Common myeloid progenitor, CD34-positive (primary cell): Measurements from ENCODE around the gene SSX2IP.

ENCODE experiments used
- CTCF ChIA-PET: fragments of 350-600 bp; sonication (Branson Sonifier 250); formaldehyde crosslinking; loops from one replicate; lab custom pipeline; 2021; ENCODE audit warnings: antibody characterized with exemption; lab: Charles Lee
- POLR2A ChIA-PET: fragments of 350-600 bp; sonication (Branson Sonifier 250); formaldehyde crosslinking; loops from one replicate; lab custom pipeline; 2021; ENCODE audit warnings: antibody characterized with exemption; lab: Charles Lee
- DNase-seq, 3 donors: peaks; one replicate each; pipeline versions ENCODE4 v3.0.0 to v3.0.0-alpha.2; 2013
- H3K27ac ChIP-seq, 2 experiments: 1 replicate in 1 of 2; 2 replicates in 1 of 2; pipeline ENCODE4 v1.7.0; 2013; ENCODE audit warnings: inconsistent platforms in 2 of 2, low read length in 2 of 2, mild to moderate bottlenecking in 2 of 2, low read depth in 1 of 2, moderate library complexity in 1 of 2; ENCODE audit not compliant: severe bottlenecking in 2 of 2, insufficient read depth in 1 of 2, poor library complexity in 1 of 2
- H3K27me3 ChIP-seq, 5 experiments: replicated peaks in 2 of 5; 1 replicate in 3 of 5; 2 replicates in 2 of 5; pipeline versions ENCODE4 v1.6.1 to v1.7.0; 2013; ENCODE audit warnings: low read length in 4 of 5, mild to moderate bottlenecking in 2 of 5, moderate library complexity in 2 of 5, inconsistent platforms in 1 of 5; ENCODE audit not compliant: insufficient read depth in 5 of 5, control insufficient read depth in 4 of 5
- H3K36me3 ChIP-seq, 4 experiments: 1 replicate in 2 of 4; 2 replicates in 2 of 4; pipeline versions ENCODE4 v1.6.1 to v1.7.0; 2013; ENCODE audit warnings: low read length in 3 of 4, control low read depth in 1 of 4, mild to moderate bottlenecking in 1 of 4; ENCODE audit not compliant: control insufficient read depth in 4 of 4, insufficient read depth in 4 of 4
- H3K4me1 ChIP-seq, 4 experiments: 1 replicate in 3 of 4; 2 replicates in 1 of 4; pipeline versions ENCODE4 v1.6.1 to v1.7.1; 2013; ENCODE audit warnings: low read length in 3 of 4, mild to moderate bottlenecking in 3 of 4, control low read depth in 1 of 4, inconsistent platforms in 1 of 4, moderate library complexity in 1 of 4; ENCODE audit not compliant: control insufficient read depth in 4 of 4, insufficient read depth in 4 of 4; ENCODE audit errors: control extremely low read depth in 1 of 4
- H3K4me3 ChIP-seq, 7 experiments: 1 replicate in 4 of 7; 2 replicates in 3 of 7; pipeline versions ENCODE4 v1.5.1 to v1.7.0; 2013; ENCODE audit warnings: mild to moderate bottlenecking in 7 of 7, low read length in 6 of 7, moderate library complexity in 6 of 7, inconsistent platforms in 2 of 7, low read depth in 2 of 7, control low read depth in 1 of 7; ENCODE audit not compliant: insufficient read depth in 4 of 7, control insufficient read depth in 1 of 7; ENCODE audit errors: extremely low read depth in 1 of 7
- H3K9me3 ChIP-seq, 5 experiments: 1 replicate in 4 of 5; 2 replicates in 1 of 5; pipeline versions ENCODE4 v1.6.1 to v1.7.1; 2013; ENCODE audit warnings: low read length in 4 of 5, mild to moderate bottlenecking in 2 of 5, inconsistent platforms in 1 of 5, low read depth in 1 of 5, moderate library complexity in 1 of 5; ENCODE audit not compliant: control insufficient read depth in 4 of 5, insufficient read depth in 2 of 5; ENCODE audit errors: control extremely low read depth in 1 of 5
- WGBS: methylation state at CpG from one replicate; pipeline ENCODE4 v1.1.5; 2013; ENCODE audit not compliant: insufficient coverage; 5-methylcytosine and 5-hydroxymethylcytosine counted together

Gene SSX2IP

DNA sequence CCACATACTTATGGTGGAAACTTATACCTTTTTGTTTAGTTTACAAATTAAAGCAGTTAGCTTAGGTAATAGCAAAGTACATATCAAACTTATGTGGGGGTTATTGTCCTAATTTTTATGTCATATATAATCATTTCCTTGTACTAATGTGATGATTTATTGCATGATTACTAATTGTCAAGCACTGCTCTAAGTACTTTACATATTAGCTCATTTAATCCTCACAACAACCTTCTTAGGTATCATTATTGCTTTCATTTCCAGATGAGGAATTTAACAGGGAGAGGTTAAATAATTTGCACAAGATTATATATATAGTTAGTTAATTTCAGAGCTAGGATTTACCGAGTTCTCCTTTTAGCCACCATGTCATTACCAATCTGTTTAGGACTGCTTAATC lies 11.9 kb upstream of the SSX2IP start:
- Histone ChIP-seq H3K4me1 (peaks cover 0 to 28% (median 8%) of the 10 kb centered on the region in 4 experiments), H3K36me3 (no peaks in the 10 kb centered on the region), H3K27ac (no peak overlapping the region), H3K4me3 (no peak overlapping the region), H3K27me3 (no peaks in the 10 kb centered on the region), H3K9me3 (no peaks in the 10 kb centered on the region)
- CTCF ChIA-PET = interaction anchor here (3.7 kb wide), 1 partner anchor 10 kb away, joined by 12 read pairs; no protein-coding TSS in a partner anchor
- no CpG with 5 or more reads among the region's 1 CpG for WGBS
- POLR2A ChIA-PET = no interaction called here
- DNase-seq = no peak

DNA sequence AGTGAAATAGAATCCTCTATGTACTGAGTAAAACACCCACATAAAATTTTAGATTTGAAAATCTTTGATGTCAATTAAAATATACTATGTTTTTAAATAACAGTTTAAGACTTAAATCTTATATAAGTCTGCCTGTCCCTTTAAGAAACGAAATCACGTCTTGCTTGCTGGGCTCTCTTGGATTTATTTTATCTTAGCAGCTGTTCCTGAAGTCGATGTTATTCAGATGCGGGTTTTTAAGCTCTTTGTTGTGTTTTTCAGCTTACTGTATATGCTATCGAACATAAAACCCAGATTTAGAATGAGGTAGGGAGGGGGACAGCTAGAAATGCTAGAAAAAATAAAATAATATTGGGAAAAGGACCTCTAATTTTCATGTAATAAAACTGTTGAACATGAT lies 11.1 kb upstream of the SSX2IP start:
- CTCF ChIA-PET = no interaction called here
- Histone ChIP-seq H3K36me3 (no peaks in the 10 kb centered on the region), H3K4me3 (no peak overlapping the region), H3K27me3 (no peaks in the 10 kb centered on the region), H3K9me3 (no peaks in the 10 kb centered on the region), H3K27ac (no peak overlapping the region), H3K4me1 (peaks cover 0 to 28% (median 8%) of the 10 kb centered on the region in 4 experiments)
- POLR2A ChIA-PET = no interaction called here
- 100% methylated on average over 1 of the region's 5 CpGs for WGBS
- no peak for DNase-seq

DNA sequence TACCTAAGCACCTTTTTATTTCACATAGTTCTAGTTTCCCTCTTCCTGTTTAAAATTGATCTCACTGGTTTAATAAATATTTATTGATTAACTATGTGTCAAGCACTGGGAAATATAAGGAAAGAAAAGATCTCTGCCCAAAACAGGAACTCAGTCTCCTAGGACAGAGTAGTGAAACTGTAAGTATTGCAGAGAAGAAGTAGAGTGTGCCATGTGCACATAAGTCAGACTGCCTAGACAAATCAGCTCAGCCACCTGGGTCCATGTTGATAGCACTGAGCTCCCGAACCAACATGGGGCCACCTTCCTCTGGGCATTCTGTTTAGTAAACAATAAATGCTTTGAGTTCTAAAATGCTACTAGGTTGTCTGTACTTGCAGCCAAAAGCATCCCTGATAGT lies 9.8 kb upstream of the SSX2IP start:
- Histone ChIP-seq H3K27ac (no peak overlapping the region), H3K9me3 (no peaks in the 10 kb centered on the region), H3K27me3 (no peaks in the 10 kb centered on the region), H3K36me3 (no peaks in the 10 kb centered on the region), H3K4me1 (peaks cover 0 to 28% (median 8%) of the 10 kb centered on the region in 4 experiments), H3K4me3 (no peak overlapping the region)
- CTCF ChIA-PET = no interaction called here
- POLR2A ChIA-PET = interaction anchor here (0.6 kb wide), 1 partner anchor 105 kb away, joined by 6 read pairs; no protein-coding TSS in a partner anchor
- WGBS = 50% methylated on average over 1 of the region's 1 CpG
- no peak for DNase-seq

DNA sequence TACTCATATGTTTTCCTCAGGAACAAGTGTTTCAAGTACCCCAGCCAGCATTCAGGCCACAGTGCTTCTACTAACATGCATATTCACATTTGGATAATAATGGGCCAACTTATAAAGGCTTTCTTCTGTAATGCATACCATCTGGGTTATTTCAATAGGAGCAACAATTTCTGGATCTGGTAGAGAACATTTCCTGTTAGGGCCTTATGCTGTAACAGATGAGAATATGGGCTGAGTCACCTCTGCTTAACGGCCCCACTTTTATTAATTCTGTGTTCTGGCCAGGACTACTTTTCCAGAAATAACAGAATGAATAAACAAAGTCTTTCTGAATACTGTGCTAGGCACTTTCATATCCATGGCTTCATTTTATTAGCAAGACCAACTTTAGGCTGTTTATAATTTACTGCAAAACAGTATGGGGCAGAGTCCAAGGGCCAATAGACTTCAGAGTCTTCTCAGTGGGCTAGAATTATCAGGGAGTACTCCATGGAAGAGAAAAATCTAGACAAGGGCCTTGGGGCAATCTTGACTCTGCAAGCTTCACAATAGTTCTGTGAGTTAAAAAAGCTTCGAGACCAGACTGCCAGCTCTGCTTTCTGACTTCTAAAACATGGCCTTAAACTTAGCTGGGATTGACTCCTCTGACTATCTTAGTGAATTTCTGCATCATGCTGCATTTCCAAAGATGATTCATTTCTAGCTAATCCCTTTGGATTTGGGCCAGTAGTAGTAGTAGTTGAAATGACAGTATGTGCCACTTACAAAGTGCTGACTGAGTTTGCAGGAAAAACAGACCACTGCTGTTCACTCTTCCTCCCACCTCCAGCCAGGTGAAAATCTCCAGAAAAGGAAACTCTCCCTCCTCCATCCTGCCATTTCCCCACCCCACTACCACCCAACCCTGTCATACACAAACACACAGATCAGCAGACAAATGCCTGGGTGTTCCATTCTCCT lies 8.2 kb upstream of the SSX2IP start:
- Histone ChIP-seq H3K27ac (no peak overlapping the region), H3K4me1 (peaks cover 0 to 24% (median 8%) of the 10 kb centered on the region in 4 experiments), H3K36me3 (no peaks in the 10 kb centered on the region), H3K4me3 (no peak overlapping the region), H3K27me3 (no peaks in the 10 kb centered on the region), H3K9me3 (peaks cover 0 to 3% (median 0%) of the 10 kb centered on the region in 5 experiments)
- POLR2A ChIA-PET = no interaction called here
- CTCF ChIA-PET = interaction anchor here (0.8 to 1.1 kb wide), 3 partner anchors 11 to 26 kb away, joined by 3 read pairs; no protein-coding TSS in a partner anchor
- 49% methylated on average over 2 of the region's 2 CpGs for WGBS
- peak in 2 of 3 donors; percentile 55 to 62 for DNase-seq

DNA sequence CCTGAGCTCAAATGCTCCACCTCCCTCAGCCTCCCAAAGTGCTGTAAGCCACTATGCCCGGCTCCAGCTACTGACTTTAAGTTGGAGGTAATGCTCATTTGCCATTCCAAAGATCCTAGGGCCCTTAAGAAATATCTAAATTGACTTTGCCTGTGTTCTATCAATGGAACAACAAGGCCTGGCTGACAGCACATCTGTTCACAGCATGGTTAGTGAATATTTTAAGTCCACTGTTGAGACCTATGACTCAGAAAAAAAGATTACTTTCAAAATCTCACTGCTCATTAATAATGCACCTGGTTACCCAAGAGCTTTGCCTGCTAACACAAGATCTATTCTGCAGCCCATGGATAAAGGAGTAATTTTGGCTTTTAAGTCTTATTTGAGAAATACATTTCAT lies 3.5 kb upstream of the SSX2IP start:
- ChIA-PET CTCF (interaction anchor here (1.0 to 3.3 kb wide), 5 partner anchors 10 to 552 kb away, joined by 3 to 12 read pairs (median 4); no protein-coding TSS in a partner anchor), POLR2A (no interaction called here)
- Histone ChIP-seq H3K36me3 (no peaks in the 10 kb centered on the region), H3K4me3 (no peak overlapping the region), H3K4me1 (peaks cover 14 to 39% (median 25%) of the 10 kb centered on the region in 4 experiments), H3K27me3 (no peaks in the 10 kb centered on the region), H3K27ac (peak overlapping the region in 1 of 2 experiments; percentile 72), H3K9me3 (peaks cover 0 to 3% (median 0%) of the 10 kb centered on the region in 5 experiments)
- DNase-seq = no peak
- 83% methylated on average over 1 of the region's 1 CpG for WGBS

DNA sequence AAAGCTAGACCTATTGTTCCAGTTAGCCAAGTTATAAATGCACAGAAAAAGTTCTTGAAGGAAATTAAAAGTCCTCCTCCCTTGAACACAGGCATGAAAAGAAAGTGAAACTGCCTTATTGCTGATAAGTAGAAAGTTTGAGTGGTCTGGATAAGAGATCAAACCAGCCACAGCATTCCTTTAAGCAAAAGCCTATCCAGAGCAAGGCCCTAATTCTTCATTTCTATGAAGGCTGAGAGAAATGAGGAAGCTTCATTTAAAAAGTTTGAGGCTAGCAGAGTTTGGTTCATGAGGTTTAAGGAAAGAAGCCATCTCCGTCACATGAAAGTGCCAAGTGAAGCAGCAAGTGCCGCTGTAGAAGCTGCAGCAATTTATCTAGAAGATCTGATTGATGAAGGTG lies 2.7 kb upstream of the SSX2IP start:
- Histone ChIP-seq H3K27me3 (no peaks in the 10 kb centered on the region), H3K9me3 (peaks cover 0 to 3% (median 0%) of the 10 kb centered on the region in 5 experiments), H3K36me3 (no peaks in the 10 kb centered on the region), H3K27ac (peak overlapping the region; percentile 65 to 72), H3K4me1 (peaks cover 17 to 39% (median 27%) of the 10 kb centered on the region in 4 experiments), H3K4me3 (peak overlapping the region in 4 of 7 experiments; percentile 47 to 75 (median 63))
- ChIA-PET CTCF (interaction anchor here (0.8 to 3.3 kb wide), 6 partner anchors 11 to 552 kb away, joined by 3 to 12 read pairs (median 4); no protein-coding TSS in a partner anchor), POLR2A (no interaction called here)
- peak; percentile 54 to 79 (median 70) for DNase-seq
- WGBS = 33% methylated on average over 1 of the region's 2 CpGs
